Measurements from ENCODE around the gene LSM7. TPM values are rescaled to one million over a fixed set of nuclear protein-coding genes. Genes with fewer than 3 reads are reported as not detected.

LSM7 gene
- total RNA-seq, 3 donors from 2014 or later = 95.1 to 188 (median 125) TPM

GRCh38 chr19:2342656-2343288, 14.4 kb upstream of the LSM7 start:
- DNase-seq (ENCODE audit: low spot score in 2 of 2) = no peak
- TF ChIP-seq, protein P1, sequence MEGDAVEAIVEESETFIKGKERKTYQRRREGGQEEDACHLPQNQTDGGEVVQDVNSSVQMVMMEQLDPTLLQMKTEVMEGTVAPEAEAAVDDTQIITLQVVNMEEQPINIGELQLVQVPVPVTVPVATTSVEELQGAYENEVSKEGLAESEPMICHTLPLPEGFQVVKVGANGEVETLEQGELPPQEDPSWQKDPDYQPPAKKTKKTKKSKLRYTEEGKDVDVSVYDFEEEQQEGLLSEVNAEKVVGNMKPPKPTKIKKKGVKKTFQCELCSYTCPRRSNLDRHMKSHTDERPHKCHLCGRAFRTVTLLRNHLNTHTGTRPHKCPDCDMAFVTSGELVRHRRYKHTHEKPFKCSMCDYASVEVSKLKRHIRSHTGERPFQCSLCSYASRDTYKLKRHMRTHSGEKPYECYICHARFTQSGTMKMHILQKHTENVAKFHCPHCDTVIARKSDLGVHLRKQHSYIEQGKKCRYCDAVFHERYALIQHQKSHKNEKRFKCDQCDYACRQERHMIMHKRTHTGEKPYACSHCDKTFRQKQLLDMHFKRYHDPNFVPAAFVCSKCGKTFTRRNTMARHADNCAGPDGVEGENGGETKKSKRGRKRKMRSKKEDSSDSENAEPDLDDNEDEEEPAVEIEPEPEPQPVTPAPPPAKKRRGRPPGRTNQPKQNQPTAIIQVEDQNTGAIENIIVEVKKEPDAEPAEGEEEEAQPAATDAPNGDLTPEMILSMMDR (IDR thresholded peaks at IDR 0.05) = no peak
- intact Hi-C loops (cut with DNase I; ENCODE audit: low total_unique reads) = no loop called here
- H3K27me3 ChIP-seq = no peaks in the 10 kb centered on the region
- no peak overlapping the region for H3K27ac ChIP-seq
- H3K4me3 ChIP-seq = no peak overlapping the region
- H3K9me3 ChIP-seq = no peaks in the 10 kb centered on the region
- H3K36me3 ChIP-seq = no peaks in the 10 kb centered on the region
- H3K4me1 ChIP-seq = no peaks in the 10 kb centered on the region

GRCh38 chr19:2341982-2342381, 13.6 kb upstream of the LSM7 start:
- no peak overlapping the region for H3K4me3 ChIP-seq
- no peaks in the 10 kb centered on the region for H3K27me3 ChIP-seq
- H3K36me3 ChIP-seq = no peaks in the 10 kb centered on the region
- intact Hi-C loops (cut with DNase I; ENCODE audit: low total_unique reads) = no loop called here
- no peaks in the 10 kb centered on the region for H3K4me1 ChIP-seq
- TF ChIP-seq POLR2AphosphoS5 (IDR thresholded peaks at IDR 0.05) = no peak
- TF ChIP-seq, protein P1 (IDR thresholded peaks at IDR 0.05) = no peak
- TF ChIP-seq POLR2A (IDR thresholded peaks at IDR 0.05) = no peak
- DNase-seq (ENCODE audit: low spot score in 2 of 2) = no peak
- no peaks in the 10 kb centered on the region for H3K9me3 ChIP-seq
- peak overlapping the region in 1 of 2 donors; percentile 62 for H3K27ac ChIP-seq

GRCh38 chr19:2341244-2341751, 12.9 kb upstream of the LSM7 start:
- Histone ChIP-seq H3K27me3 (no peaks in the 10 kb centered on the region), H3K4me3 (no peak overlapping the region), H3K36me3 (no peaks in the 10 kb centered on the region), H3K4me1 (no peaks in the 10 kb centered on the region), H3K27ac (peak overlapping the region in 1 of 2 donors; percentile 62), H3K9me3 (no peaks in the 10 kb centered on the region)
- no peak for DNase-seq (ENCODE audit: low spot score in 2 of 2)
- intact Hi-C loops (cut with DNase I; ENCODE audit: low total_unique reads) = no loop called here
- TF ChIP-seq, protein P1 (IDR thresholded peaks at IDR 0.05) = no peak
- TF ChIP-seq POLR2A (IDR thresholded peaks at IDR 0.05) (no peak), POLR2AphosphoS5 (IDR thresholded peaks at IDR 0.05) (no peak)

DNA sequence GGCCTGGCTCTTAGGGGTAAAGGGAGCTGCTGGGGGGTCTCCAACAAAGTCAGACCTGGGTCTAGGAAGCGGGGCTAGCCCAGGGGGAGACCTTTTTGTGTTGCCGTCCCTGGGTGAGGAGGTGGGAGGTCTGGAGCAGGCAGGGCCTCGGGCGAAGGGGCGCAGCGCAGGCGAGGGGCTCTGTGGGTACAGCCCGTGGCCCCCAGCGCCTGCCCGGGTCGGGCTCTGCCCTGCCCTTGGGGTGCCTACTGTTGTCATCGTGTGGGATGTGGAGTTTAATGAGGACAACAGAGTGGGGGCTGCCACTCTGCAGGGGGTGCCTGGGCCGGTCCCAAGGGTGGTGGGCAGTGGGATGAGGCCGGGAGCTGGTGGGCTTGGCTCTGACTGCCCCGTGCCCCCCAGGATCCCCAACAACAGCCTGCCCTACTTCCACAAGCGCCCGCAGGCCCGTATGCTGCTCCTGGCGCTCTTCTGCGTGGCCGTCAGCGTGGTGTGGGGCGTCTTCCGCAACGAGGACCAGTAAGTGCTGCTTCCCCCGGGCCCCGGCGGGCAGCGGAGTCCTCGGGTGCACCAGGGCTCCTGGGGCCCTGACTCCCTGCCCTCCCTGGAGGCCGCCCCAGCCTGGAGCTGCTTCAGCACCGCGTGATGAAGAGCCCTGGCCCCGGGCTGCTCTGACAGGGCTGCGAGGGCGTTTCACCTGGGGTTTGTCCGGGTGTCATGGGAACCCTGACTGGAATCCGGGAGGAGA, 12.3 kb upstream of the LSM7 start:
- H3K27me3 ChIP-seq = no peaks in the 10 kb centered on the region
- intact Hi-C loops (cut with DNase I; ENCODE audit: low total_unique reads) = no loop called here
- no peaks in the 10 kb centered on the region for H3K4me1 ChIP-seq
- no peak for TF ChIP-seq POLR2AphosphoS5 (IDR thresholded peaks at IDR 0.05)
- TF ChIP-seq, protein P1 (IDR thresholded peaks at IDR 0.05) = no peak
- TF ChIP-seq POLR2A (IDR thresholded peaks at IDR 0.05) = no peak
- no peaks in the 10 kb centered on the region for H3K36me3 ChIP-seq
- no peaks in the 10 kb centered on the region for H3K9me3 ChIP-seq
- DNase-seq (ENCODE audit: low spot score in 2 of 2) = no peak
- H3K27ac ChIP-seq = peak overlapping the region in 1 of 2 donors; percentile 62
- H3K4me3 ChIP-seq = no peak overlapping the region

DNA sequence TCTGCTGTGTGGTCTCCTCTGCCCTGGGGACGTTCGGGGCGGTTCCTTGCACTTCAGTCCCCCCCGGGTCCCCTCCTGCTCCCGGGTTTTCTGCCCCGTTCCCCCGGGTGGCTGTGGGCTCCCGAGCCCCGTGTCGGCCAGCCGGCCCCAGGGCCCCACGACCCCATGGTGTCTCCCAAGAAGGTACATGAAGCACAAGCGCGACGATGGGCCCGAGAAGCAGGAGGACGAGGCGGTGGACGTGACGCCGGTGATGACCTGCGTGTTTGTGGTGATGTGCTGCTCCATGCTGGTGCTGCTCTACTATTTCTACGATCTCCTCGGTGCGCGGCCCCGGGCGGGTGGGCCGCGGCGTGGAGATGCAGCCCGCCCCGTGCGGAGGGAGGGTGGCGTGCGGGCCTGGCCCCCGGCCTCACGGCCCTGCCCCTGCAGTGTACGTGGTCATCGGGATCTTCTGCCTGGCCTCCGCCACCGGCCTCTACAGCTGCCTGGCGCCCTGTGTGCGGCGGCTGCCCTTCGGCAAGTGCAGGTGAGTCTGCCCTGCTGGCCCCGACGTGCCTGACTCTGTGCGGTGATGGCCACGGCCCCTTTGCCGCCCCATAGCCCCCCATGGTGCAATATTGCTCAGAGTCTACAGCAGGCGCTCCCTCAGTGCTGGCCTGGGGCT, 11.4 kb upstream of the LSM7 start:
- H3K4me3 ChIP-seq = no peak overlapping the region
- TF ChIP-seq POLR2A (IDR thresholded peaks at IDR 0.05) = no peak
- TF ChIP-seq POLR2AphosphoS5 (IDR thresholded peaks at IDR 0.05) = no peak
- TF ChIP-seq, protein P1 (IDR thresholded peaks at IDR 0.05) = no peak
- no peaks in the 10 kb centered on the region for H3K4me1 ChIP-seq
- H3K27ac ChIP-seq = no peak overlapping the region
- intact Hi-C loops (cut with DNase I; ENCODE audit: low total_unique reads) = no loop called here
- H3K27me3 ChIP-seq = no peaks in the 10 kb centered on the region
- no peaks in the 10 kb centered on the region for H3K36me3 ChIP-seq
- DNase-seq (ENCODE audit: low spot score in 2 of 2) = no peak
- no peaks in the 10 kb centered on the region for H3K9me3 ChIP-seq

Measured in breast epithelium (tissue), 4 donors.